Measurements from ENCODE around the gene EFEMP1. TPM values are rescaled to one million over a fixed set of nuclear protein-coding genes. Genes with fewer than 3 reads are reported as not detected.
"Not testable (repeated sequence)": the region's sequence is repeated elsewhere in the genome, so short reads cannot be mapped to it uniquely, and the experiment has no call there.

EFEMP1 gene
- total RNA-seq, 1 donor from 2014 or later = 330 TPM

DNA sequence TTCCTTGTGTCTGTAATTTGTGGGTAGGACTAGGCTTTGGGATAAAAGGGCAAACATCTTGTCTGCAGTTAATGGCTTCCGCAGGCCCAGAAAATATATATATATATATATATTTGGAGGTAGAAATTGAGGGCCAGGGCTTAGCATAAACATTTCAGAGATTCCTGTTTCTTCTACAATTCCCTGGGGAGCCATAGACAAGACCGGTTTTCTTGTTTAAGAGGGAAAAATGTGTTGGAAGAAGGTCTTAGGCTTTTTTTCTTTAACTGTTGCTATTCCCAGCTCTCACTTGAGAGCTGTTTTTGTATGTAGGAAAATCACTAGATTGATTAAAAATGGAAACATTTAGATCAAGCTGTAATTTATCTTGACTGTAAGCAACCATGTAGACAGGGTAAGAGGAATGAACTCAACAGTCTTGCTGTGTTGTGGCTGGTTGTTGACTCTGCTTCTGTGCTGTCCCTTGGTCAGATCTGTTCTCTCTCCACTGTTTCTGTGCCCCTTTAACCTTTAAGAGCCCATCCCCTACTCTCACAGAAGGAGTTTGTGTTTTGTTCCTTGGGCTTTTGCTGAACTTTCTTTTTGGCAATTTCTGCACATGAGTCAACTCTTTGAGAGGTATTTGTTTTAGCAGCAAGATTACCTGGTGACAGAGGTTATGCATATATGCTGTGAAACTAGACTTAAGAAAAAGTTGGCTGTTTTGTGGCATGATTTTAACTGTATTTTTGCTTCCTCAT lies 58.3 kb downstream of the EFEMP1 start:
- DNase-seq (ENCODE audit: low read depth) = peak; percentile 63

- no peak for DNase-seq (ENCODE audit: low read depth)
These were observed 59.1 kb downstream of the EFEMP1 start for GRCh38 chr2:55864351-55865084.

GRCh38 chr2:55862673-55863390 lies 60.8 kb downstream of the EFEMP1 start:
- peak; percentile 100 for DNase-seq (ENCODE audit: low read depth)

- peak; percentile 99 for DNase-seq (ENCODE audit: low read depth)
These were observed 61.3 kb downstream of the EFEMP1 start for GRCh38 chr2:55862246-55862645.

GRCh38 chr2:55861733-55862132 lies 61.8 kb downstream of the EFEMP1 start:
- DNase-seq (ENCODE audit: low read depth) = no peak

DNA sequence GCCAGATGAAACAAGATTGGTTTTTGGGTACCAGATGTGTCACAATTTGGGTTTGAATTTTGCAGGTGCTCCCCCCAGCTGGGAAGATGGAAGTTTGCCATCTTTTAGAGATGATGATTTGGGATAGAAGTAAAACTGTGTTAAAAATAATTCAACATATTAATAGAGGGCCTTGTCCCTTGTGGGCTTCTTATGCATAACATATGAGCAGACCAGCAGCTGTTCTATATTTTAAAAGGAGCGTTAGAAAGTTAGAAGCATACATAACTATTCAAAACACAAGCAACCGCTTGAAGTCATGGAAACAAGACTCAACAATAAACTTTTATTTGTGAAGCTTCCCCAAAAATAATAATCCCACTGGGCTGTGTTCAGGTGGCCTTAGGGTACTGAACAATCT lies 62.8 kb downstream of the EFEMP1 start:
- no peak for DNase-seq (ENCODE audit: low read depth)

DNA sequence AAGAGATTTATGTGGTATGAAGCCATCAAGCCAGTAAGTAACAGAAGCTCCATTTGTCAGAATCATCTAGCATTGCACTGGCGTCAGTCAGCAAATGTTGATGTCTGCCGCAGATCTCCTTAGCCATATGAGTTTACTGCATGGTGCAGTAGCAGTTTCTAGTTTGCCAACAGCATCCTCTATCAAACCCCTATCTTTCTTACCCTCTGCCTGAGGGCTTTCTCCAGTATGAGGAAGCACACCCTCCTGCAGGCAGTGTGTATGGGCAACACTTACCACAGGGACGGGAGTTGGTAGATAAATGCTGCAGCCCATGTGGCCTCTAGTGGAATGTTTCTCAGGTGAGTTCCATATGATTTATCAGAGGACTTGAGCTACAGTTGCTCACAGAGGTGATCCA lies 63.7 kb downstream of the EFEMP1 start:
- no peak for DNase-seq (ENCODE audit: low read depth)

- DNase-seq (ENCODE audit: low read depth) = no peak
These were observed 65.8 kb downstream of the EFEMP1 start for GRCh38 chr2:55857766-55858165.

DNA sequence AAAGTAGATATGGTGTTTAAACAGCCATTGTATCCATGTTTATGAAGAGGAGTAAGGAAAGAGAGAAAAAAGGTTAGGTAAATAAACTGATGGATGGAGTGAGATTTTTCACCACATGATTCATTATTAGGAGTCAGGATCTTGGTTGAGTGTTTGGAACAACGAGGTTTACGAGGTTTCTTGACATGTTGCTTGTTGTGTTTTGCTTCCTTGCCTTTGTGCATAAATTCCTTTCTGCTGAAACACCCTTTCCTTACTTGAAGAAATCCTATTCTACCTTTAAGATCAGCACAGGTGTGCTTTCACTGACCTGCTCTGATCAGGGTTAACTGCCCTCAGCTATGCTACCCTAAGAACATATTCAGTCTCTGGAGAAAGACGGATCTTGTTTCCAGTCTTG lies 66.6 kb downstream of the EFEMP1 start:
- DNase-seq (ENCODE audit: low read depth) = peak; percentile 89

- DNase-seq (ENCODE audit: low read depth) = no peak
These were observed 75.5 kb downstream of the EFEMP1 start for GRCh38 chr2:55848096-55848495.

- DNase-seq (ENCODE audit: low read depth) = no peak
These were observed 77.2 kb downstream of the EFEMP1 start for GRCh38 chr2:55846426-55846825.

DNA sequence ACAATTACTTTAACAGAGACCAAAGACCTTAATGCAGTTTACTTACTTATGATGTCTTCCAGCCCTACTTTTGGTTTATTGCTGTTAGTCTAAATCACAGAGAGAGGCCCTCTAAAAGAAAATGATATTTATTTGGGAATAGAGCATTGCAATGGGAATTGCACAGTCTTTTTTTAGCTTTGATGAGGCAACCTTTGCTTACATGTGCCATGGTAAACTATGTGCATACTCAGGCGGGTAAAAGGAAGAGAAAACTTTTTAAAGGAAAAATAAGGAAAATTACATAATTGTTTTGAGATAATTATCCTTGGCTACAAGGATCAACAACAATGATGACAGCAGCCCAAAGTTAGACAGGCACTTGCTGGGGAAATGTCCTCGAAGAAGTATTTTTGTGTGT lies 78.6 kb downstream of the EFEMP1 start:
- DNase-seq (ENCODE audit: low read depth) = no peak

- no peak for DNase-seq (ENCODE audit: low read depth)
These were observed 79.6 kb downstream of the EFEMP1 start for GRCh38 chr2:55843994-55844345.

DNA sequence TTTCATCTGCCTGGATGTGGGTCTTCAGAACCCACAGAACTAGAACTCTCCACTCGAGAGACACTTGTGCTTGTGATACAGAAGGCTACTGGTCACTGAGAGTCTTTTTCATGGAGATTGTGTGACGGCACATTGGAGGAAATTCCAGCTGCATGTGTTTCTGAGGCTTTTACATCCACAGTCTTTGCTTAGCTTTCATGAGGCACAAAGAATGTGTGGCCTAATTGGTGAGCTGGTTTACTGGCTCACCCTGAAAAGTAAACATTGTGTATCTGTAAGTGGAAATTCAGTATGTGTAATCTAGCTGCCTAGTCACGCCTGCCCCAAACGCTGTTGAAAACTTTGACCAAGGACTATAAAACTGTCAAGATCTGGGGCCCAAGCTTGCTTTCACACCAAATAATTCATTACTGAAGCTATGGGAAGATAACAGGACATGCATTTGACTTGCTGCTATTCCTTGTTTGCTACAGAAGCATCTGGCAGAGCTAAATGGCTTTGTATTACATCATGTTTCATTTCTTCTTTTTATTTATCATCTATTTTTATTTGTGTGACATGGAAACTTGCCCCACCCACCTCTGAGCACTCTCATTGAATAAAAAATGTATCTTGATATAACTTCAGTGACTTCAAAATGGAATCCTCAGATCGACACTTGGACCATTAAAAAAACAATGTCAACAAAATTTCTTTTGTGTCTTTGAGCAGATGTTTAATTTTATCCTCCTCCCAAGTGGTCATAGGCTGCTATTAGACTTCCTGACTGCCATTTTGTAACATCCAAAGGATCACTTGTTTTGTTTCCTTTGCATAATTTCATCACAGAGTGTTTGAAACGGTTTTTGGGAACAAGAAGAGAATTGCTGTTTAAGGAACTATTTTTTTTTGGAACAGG lies 80.2 kb downstream of the EFEMP1 start:
- peak; percentile 93 for DNase-seq (ENCODE audit: low read depth)

- peak; percentile 20 for DNase-seq (ENCODE audit: low read depth)
These were observed 81.5 kb downstream of the EFEMP1 start for GRCh38 chr2:55842046-55842445.

DNA sequence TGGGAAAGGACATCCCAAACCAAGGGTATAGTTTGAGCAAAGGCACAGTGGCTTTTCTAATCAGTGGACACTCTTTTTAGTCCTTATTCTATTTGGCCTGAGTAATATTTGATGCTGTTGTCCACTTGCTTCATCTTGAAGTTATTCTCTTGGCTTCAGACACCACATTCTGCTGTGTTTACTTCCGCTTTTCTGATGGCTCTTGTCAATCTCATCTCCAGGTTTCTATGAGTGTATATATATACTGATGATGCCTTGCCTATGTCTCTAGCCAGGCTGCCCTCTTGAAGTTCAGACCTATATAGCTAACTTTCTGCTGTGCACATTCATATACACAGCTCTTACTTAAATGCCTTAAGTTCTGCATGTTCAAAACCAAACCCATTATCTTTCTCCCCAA lies 83.1 kb downstream of the EFEMP1 start:
- DNase-seq (ENCODE audit: low read depth) = no peak

DNA sequence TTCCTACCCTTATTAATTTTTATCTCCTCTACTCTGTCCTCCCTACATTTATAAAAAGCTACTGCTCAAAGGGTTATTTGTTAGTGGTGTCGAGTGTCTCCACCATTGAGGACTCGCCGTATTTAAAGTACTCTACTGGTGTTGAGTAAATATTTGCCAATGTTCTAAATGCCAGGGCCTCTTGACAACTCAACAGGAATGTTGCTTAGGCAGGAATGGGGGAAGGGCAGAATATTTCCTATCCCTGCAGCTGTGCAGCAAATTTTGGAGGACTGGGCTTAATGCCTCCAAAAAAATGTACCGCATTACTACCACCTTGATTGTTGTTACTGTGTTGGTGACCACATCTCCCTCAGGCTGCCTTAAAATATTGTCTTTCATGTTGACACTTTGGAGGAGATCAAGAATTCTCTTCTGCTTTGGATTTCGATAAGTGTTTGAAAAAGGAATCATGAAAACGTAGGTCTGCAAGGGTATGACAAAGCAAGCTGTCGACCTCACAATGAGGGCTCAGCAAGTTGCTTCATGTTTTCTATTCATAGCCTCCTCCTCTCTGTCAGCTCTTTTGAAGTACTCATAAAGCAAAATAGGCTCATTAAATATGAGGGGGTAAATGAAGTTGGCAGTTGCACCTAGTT lies 84.3 kb downstream of the EFEMP1 start:
- DNase-seq (ENCODE audit: low read depth) = peak; percentile 90

GRCh38 chr2:55838653-55839052 lies 84.9 kb downstream of the EFEMP1 start:
- DNase-seq (ENCODE audit: low read depth) = peak; percentile 16

DNA sequence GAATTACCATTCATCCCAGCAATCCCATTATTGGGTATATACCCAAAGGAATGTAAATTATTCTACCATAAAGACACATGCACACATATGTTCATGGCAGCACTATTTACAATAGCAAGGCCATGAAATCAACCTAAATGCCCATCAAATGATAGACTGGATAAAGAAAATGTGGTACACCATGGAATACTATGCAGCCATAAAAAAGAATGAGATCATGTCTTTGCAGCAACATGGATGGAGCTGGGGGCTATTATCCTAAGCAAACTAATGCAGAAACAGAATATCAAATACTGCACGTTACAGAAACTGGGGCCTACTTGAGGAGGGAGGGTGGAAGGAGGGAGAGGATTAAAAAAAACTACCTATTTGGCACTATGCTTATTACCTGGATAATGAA lies 85.5 kb downstream of the EFEMP1 start:
- not testable (repeated sequence) for DNase-seq (ENCODE audit: low read depth)

GRCh38 chr2:55837073-55837472 lies 86.5 kb downstream of the EFEMP1 start:
- DNase-seq (ENCODE audit: low read depth) = no peak
